HT-29 (cell line): Measurements from ENCODE around the gene DYSF. TPM values are rescaled to one million over a fixed set of nuclear protein-coding genes. Genes with fewer than 3 reads are reported as not detected.

Source experiments
- DNase-seq: peaks from one replicate; pipeline ENCODE4 v3.0.0-alpha.2; 2015; ENCODE audit warnings: low spot score
- total RNA-seq: library from RNA; depleted of rRNA; stranded (reverse); fragments of >200 nt; shearing (Covaris generic); gene quantifications from 2 replicates; pipeline ENCODE4 v1.2.3, GENCODE V29; 2014

The DYSF gene
- total RNA-seq, 1 experiment from 2014 or later: not detected

DNA sequence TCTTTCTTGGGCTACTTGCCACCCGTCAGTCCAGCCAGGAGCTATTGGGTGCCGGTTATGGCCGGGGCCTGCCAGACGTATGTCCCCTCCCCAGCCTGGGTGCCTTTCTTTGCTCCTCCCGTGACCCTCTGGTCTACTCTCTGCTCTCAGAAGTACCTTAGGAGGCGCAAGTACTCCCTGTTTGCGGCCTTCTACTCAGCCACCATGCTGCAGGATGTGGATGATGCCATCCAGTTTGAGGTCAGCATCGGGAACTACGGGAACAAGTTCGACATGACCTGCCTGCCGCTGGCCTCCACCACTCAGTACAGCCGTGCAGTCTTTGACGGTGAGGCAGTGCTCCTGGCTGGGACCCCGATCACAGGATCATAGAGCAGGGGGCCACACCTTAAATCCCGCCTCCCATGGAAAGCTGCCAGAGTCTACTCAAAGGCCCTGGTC, 99.5 kb downstream of the DYSF start:
- no peak for DNase-seq

DNA sequence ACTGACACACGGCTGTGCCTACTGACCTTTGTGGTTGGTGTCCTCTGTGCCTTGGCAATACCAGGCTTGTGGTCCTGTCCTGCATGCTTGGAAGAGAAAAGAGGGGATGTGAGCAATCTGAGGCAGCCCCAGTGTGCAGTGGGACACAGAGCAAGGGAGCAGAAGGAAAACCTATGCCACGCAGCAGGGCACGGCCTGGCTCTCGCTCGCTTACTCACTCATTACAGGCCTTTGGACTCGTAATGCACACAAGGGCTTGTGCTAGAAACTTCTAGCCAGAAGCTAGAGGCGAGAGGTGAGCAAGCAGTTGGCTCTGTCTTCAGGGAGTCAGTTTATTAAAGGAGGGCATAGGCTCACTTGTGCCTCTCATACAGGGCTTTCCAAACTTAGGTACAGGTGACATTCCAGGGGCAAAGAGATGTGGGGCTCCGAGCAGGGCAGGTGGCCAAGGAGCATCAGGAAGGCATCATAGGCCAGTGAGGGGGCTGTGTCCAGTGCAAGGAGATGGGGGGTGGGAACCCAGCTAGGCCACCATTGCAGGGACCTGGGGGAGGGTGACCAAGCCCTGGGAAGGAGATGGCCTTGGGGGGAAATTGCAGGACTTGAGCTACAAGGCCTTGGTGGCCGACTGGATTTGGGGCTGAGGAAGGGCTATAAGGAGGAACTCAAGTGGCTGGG, 100.8 kb downstream of the DYSF start:
- DNase-seq: no peak

DNA sequence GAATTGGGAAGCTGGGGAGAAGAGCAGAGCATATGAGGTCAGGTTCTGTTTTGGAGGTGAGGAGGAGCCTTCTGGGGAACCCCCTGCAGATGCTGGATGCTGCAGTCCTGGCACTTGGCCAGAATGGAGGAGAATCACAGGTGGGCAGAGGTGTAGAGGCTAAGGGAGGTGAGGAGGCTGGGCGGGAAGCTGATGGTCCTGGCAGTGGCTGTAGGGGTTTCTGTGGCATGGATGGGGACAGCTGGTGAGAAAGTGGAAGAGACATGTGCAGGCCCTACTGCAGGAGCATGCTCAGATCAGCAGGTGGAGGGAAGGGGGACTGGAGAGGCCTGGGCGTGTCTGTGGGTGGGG, 101.3 kb downstream of the DYSF start:
- DNase-seq: no peak

DNA sequence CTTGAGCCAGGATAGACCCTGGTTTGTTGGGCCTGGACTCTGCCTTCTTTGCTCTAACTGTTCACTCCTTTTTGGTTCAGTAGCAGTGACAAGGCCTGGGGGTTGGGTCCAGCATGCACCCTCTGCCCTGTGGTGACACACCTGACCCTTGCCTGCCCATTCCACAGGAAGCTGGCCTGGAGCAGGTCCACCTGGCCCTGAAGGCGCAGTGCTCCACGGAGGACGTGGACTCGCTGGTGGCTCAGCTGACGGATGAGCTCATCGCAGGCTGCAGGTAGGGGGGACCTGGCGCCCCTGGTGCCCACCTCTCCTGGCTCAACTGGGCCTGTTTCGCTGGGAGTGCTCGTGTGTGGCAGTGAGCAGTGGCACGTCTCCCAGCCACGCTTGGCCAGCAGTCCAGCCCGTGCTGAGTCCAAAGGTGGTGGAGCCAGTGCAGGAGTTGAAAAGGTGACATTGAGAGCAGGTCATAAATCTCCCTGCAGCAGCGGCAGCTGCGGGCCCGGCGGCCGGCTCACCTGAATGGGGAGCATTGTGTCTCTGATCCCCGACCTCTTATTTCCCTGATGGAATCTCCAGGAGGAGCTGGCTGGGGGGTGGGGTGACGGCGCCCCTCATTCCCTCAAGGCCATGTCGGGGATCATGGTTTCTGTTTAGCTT, 102.6 kb downstream of the DYSF start:
- DNase-seq: no peak

DNA sequence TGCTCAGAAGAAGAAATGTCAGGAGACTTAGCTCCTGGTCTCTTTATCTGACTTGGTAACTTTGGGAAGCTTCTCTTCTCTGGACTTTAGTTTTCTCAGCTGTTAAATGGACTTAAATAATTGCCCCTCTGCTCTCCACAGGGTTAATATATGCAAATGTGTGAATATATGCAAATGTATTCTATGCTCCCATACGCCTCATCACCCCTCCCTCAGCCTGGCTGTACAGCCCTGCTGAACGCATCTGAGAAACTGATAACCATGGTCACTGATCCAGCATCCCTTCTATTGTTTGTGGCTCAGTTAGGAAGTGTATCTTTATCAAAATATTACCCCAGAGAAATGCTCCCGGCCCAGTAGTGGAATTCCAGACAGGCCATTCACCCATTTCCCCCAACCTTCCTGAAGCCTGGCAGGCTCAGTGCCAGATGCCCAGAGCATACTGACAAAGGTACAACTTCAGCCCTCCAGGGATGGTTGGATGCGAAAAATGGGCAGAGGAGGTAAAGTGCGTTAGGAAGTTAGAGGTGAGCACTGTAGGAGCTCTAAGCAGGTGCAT, 103.4 kb downstream of the DYSF start:
- no peak for DNase-seq

DNA sequence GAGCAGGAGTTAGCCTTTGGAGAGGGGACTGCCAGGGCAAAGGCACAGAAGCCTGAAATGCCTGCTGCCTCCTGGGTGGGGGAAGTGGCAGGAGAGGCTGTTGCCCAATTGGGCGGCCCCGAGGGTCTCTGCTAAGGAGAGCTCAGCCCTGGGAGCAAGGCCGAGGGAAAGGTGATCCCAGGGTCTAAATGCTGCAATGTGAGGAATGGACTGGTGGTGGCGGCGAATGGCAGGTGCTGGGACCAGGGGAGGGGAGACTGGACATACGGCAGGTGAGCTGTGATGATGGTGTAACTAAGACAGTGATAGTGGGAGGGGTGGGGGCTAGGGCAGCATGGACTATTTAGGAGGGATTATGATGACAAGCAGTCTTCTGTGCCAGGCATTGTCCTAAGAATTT, 104.0 kb downstream of the DYSF start:
- no peak for DNase-seq

DNA sequence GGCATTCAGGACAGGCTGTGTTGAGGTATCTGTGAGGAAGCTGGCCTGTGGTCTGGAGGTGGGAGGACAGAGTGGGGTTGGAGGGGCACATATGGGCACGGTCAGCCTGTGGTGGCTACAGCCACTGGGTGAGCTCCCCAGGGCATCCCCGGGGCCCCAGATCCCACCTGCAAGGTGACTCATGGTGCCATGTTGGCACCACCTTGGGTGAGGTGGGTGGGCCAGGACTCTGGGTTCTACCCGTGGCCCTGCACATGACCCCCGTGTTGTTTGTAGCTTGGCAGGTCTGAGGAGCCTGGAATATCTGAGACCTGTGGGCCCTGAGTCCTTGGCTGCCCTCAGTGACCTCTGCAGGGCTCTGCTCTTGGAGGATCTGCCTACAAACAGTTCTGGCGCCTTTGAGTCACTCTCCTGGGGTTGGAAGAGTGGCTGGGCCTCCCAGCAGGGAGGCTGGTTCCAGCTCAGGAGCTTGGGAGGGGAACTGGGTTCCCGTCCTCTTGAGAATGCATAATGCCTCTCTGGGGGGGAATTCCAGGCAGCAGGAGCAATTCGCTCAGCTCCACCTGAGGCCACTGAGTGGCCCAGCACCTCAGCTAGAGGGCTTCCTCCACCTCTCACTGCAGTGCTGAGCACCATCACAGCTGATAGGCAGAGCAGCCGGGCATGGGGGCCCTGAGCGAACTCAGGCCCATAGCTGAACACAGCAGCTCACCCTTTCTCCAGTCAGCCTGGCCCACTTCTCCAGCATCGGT, 105.1 kb downstream of the DYSF start:
- DNase-seq: no peak

DNA sequence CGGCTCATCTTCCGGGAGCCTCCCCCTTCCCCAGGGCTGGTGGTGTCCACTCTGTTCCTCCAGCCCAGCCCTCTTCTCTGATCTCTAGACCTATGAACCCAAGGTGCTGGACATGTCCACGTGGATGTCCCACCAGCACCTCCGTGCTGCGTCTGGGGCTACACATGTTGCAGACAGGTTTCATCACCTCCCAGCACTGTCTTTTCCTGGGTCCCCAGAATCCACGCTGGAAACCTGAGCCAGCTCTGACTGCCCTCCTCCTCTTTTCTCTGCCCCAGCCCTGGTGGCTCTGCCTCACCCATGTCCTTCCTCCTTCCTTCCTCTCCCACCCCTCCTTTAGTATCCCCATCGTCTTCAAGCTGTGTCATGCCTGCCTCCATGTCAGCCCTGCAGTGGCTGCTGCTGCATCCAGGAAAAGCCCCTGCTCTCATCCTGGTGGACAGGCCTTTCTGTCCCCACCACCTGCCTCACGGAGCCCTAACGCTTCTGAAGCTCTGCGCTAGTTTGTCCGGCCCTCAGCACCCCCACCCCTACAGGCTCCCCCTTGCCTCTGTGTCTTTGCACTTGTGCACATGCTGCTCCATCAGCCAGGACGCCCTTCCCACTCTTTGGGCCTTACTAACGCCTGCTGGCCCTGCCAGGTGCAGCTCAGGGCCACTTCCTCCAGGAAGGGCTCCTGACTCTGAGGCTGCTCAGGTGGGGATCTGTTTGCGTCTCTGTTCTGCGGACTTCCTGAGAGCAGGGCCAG, 105.9 kb downstream of the DYSF start:
- no peak for DNase-seq

DNA sequence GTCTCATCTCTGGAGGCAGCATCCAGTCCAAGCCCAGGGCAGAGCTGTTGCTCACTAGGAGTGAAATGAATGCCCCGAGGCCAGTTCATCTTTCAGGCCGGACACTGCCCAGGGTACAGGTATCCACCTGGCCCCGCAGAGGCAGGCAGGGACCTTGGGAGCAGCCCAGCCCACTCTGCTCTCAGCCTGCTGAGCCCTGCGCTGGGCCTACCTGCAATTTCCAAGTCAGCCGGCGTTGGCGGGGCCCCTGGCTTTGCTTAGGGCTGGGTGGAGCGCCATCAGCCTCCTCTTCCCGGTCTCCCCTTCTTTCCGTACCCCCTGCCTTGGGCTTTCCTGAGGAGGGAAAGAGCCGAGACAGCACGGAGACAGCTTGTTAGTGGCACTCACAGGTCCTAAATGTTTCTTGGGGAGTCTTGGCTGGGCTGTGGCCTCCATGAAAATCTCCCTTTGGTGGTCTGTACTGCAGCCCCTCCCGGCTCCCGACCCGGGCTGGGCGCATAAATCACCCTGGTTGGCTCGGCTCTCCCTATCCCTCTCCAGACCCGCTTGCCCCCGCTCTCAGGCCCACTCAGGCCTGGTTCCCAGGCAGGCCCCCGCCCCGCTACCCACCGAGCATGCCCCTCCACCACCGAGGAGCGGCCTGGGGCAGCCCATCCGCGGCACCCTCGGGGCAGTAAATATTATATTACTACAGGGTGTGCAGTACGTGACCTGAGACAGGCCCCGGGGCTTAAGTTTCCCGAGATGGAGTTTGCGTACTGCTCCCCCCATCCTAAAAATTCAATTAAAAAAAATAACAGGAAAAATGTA, 106.7 kb downstream of the DYSF start:
- no peak for DNase-seq

DNA sequence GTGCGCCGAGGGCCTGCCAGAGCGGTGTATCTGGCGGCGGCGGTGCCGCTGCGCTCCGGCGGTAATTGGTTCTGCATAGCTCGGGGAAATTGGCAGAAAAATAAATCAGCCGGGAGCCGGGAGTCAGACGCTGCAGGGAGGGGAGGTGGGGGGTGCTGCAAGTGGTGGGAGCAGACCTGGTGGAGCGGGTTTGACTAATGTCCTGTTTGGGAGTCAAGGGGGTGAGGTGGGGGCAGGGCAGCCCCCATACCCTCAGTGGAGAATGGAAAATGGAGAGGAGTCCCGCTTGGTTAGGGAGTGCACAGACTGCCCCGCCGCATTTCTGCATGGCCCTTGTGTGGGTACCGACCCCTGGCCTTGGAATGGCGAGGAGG, 107.3 kb downstream of the DYSF start:
- no peak for DNase-seq

DNA sequence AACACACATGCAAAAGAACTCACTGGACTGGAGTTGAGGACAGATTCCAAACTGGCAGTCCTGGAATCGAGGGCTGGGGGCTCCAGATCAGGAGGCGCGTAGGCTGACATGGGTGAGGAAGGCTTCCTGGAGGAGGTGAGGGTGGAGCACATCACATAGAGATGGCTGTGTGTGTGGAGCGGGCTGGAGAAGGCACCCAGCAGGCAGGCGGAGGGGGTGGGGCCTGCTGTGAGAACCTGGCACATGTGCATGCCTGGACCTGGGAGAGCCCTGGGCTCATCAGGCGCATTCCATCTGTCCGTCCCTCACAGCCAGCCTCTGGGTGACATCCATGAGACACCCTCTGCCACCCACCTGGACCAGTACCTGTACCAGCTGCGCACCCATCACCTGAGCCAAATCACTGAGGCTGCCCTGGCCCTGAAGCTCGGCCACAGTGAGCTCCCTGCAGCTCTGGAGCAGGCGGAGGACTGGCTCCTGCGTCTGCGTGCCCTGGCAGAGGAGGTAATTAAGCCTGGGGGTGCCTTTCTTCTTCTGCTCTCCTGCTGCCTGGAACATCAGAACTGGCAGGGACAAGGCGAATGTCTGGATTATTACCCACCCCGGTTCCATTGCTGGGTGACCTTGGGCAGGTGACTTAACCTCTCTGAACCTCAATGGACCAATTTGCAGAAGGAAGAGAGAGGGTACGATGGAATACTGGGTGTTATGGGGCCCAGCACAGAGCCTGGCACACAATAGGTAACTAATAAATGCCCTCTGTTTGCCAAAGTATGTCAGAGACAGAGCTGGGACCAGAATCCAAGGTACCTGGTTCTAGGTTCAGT, 108.3 kb downstream of the DYSF start:
- no peak for DNase-seq

DNA sequence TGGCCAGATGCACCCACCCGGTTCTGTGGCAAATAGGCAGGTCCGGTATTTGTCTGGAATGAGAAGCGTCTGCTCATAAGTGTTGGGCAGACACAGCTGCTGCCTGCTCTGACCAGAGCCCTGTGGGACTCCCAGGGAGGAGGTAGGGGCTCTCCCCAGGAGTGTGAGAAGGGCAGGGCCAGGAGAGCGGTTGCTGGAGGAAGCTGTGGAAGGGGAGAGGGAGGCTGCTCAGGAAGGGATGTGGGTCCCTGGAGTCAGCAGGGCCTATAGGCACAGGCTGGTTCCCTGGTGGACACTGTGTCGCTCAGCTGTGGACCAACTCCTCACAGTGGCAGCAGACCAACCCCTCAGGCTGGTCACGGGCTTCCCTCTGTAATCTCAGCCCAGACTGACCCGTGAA, 109.2 kb downstream of the DYSF start:
- DNase-seq: no peak

DNA sequence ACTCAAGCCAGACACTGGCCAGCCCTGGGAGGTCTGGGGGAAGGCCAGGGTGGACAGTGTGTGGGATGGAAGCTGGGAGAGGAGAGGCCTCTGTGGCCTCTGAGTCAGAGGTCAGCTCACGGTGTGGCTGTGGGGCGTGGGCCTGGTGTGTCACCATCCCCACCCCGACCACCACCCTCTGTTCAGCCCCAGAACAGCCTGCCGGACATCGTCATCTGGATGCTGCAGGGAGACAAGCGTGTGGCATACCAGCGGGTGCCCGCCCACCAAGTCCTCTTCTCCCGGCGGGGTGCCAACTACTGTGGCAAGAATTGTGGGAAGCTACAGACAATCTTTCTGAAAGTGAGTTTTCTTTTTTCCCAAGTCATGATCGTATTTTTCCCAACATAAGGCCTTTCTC, 110.5 kb downstream of the DYSF start:
- DNase-seq: no peak

DNA sequence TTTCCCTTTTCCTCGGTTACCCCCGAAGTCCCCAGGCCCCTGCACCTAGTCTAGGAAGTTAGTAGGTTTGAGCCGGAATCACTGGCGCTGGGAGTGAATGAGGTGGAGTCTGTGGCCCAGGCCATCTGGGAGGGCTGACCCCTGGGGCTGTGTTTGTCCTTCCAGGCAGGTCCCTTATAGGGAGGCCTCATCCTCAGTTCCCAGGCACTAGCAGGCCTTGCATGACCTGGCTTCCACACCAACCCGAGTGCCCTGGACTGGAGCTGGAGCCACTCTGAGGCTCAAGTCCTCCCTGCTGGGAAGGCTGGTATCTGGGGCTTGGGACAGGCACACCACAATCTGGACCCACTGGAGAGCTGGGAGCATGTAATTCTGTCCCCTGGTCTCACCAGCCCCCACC, 111.0 kb downstream of the DYSF start:
- DNase-seq: no peak

DNA sequence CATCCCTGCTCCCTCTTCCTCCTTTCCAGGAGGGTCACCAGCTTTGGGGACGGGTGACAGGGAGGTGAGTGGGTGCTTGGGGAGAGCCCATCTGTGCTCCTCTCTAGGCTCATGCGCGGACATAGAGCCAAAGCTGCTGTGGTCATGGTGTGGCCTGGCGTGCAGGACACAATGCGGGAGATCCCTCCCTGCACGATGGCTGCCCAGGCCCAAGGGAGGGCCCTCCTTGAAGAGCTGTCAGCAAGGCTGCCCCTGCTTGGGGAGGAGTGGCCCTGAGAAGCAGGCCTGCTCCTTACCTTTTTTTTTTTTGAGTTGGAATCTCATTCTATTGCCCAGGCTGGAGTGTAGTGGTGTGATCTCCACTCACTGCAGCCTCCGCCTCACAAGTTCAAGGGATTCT, 111.4 kb downstream of the DYSF start:
- DNase-seq: no peak

DNA sequence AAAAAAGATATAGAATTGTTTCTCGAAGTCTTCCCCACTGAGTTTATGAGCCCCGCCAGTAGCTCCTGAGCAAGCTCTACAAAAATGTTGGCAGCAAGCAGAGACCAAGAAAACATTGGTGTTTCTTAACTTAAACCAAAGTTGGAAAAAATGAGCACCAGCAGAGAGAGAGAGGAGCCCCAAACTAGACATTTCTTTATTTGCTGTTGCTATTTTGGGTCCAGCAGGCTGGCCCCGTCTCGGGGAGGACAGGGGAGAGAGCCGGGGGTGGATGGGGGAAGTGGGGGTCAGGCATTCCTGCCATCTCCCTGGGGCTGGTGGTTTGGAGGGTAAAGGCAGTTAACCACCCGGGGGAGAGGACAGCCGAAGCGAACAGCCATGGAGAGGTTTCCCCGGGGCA, 113.0 kb downstream of the DYSF start:
- no peak for DNase-seq

DNA sequence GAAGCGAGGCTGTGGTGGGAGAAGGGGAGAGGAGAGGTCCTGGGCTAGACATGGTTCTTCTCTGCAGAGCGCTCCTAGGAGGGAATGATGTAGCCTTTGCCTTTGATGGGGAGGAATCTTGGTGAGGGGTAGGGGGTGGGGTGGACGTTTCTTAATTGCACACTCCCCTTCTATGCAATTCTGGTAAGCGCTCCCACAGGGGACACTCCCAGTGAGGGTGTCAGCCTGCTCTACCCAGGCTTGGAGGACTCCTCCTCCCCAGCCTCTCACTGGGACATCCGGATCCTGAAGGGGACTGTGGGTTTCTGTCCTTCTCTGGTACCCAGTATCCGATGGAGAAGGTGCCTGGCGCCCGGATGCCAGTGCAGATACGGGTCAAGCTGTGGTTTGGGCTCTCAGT, 114.3 kb downstream of the DYSF start:
- no peak for DNase-seq

DNA sequence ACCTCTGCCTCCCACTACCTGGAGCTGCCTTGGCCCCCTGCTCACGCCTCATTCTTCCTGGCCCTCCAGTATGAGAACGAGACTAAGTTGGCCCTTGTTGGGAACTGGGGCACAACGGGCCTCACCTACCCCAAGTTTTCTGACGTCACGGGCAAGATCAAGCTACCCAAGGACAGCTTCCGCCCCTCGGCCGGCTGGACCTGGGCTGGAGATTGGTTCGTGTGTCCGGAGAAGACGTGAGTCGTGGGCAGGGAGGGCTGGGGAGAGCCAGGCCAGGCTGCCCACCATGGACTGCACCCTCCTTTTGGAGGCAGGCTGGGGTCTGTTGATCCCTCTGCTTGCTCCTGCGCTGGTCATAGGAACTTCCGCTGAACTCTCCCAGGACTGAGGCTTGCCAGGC, 114.7 kb downstream of the DYSF start:
- DNase-seq: no peak

DNA sequence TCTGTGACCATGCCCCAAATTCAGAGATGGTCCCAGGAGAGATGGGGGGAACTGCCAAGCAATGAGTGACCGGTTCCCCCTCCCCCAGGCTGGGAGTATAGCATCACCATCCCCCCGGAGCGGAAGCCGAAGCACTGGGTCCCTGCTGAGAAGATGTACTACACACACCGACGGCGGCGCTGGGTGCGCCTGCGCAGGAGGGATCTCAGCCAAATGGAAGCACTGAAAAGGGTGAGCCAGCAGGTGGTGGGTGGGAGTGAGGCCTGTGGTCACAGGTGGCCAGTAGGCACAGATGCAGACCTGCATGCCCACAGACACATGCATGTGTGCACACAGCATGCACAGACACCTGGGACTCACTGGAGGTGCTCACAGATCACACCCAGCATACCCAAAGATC, 117.2 kb downstream of the DYSF start:
- DNase-seq: no peak

DNA sequence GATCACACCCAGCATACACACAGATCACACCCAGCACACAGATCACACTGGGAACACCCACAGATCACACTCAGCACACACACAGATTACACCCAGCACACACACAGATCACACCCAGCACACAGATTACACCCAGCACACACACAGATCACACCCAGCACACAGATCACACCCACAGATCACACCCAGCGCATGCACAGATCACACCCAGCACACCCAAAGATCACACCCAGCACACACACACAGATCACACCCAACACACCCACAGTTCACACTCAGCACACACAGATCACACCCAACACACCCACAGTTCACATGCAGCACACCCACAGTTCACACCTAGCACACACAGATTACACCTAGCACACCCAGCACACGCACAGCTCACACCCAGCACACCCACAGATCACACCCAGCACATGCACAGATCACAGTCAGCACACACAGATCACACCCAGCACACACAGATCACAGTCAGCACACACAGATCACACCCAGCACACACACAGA, 117.6 kb downstream of the DYSF start:
- DNase-seq: no peak
